Measurements from ENCODE around the gene SRC.

SRC gene

DNA sequence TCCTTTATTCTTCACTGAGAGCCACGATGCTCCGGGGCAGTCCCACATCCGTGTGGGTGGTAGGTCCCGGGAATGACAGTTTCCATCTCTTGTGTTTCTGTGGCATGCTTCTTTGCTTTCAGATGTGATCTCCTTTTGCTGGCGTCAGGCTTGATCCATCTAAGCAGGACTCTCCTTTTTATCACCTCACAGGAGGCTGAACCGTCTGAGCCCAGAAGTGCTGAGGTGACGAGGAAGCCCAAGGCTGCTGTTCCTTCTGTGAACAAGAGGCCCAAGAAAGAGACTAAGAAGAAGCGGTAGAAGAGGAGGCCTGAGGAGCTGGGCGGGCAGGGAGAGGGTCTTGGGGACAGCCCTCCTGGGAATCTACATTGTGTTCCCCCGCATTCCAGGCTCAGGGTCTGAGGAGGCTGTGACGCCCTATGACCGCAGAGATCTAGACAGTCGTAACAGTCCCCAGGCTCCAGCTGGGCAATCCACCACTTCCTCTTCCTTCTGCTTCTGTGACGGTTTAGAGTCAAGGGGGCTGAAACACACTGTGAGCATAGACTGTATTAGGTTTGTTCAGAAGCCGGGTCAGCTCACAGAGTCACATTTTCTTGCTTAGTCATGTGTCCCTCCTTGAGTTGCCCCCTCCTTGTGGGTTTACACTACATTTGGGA is 29.7 kb upstream of the SRC start:
- no peak for TF ChIP-seq SIN3A (IDR thresholded peaks at IDR 0.05; ENCODE audit: borderline replicate concordance, insufficient read depth, low read length)
- no peak for TF ChIP-seq TAF1 (IDR thresholded peaks at IDR 0.05; ENCODE audit: borderline replicate concordance, insufficient read depth, low read length)
- TF ChIP-seq POLR2AphosphoS5 (IDR thresholded peaks at IDR 0.05; ENCODE audit: low read depth, low read length): no peak
- TF ChIP-seq FOXP2 (optimal IDR thresholded peaks at IDR 0.05; ENCODE audit: borderline replicate concordance, extremely low read depth, extremely low read length, insufficient read depth): no peak
- no peak for TF ChIP-seq REST (IDR thresholded peaks at IDR 0.05; ENCODE audit: insufficient read depth in 1 of 2, low read depth in 2 of 2, low read length in 2 of 2)

DNA sequence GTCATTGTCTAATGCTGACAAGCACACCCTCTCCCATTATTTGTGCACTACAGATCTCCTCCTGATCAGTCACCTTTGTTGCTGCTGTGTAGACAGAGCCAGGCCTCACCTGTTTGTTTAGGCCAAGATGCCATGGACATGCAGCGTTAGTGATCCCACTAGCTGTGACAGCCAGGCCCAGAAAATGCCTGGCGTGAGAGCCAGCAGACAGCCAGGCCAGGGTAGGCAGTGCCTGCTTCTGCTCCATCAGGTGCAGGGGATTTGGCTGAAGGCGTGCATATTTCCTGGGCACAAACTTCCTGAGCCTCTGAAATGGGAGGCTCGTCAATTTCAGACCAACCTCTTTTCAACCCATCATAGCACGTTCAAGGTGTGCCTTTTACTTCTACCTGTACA is 29.2 kb upstream of the SRC start:
- TF ChIP-seq TAF1 (IDR thresholded peaks at IDR 0.05; ENCODE audit: borderline replicate concordance, insufficient read depth, low read length) (no peak), SIN3A (IDR thresholded peaks at IDR 0.05; ENCODE audit: borderline replicate concordance, insufficient read depth, low read length) (no peak), FOXP2 (optimal IDR thresholded peaks at IDR 0.05; ENCODE audit: borderline replicate concordance, extremely low read depth, extremely low read length, insufficient read depth) (no peak), REST (IDR thresholded peaks at IDR 0.05; ENCODE audit: insufficient read depth in 1 of 2, low read depth in 2 of 2, low read length in 2 of 2) (no peak), POLR2AphosphoS5 (IDR thresholded peaks at IDR 0.05; ENCODE audit: low read depth, low read length) (no peak)

GRCh38 chr20:37317316-37317715 is 28.6 kb upstream of the SRC start:
- TF ChIP-seq FOXP2 (optimal IDR thresholded peaks at IDR 0.05; ENCODE audit: borderline replicate concordance, extremely low read depth, extremely low read length, insufficient read depth) (no peak), SIN3A (IDR thresholded peaks at IDR 0.05; ENCODE audit: borderline replicate concordance, insufficient read depth, low read length) (no peak), POLR2AphosphoS5 (IDR thresholded peaks at IDR 0.05; ENCODE audit: low read depth, low read length) (no peak), REST (IDR thresholded peaks at IDR 0.05; ENCODE audit: insufficient read depth in 1 of 2, low read depth in 2 of 2, low read length in 2 of 2) (no peak), TAF1 (IDR thresholded peaks at IDR 0.05; ENCODE audit: borderline replicate concordance, insufficient read depth, low read length) (no peak)

DNA sequence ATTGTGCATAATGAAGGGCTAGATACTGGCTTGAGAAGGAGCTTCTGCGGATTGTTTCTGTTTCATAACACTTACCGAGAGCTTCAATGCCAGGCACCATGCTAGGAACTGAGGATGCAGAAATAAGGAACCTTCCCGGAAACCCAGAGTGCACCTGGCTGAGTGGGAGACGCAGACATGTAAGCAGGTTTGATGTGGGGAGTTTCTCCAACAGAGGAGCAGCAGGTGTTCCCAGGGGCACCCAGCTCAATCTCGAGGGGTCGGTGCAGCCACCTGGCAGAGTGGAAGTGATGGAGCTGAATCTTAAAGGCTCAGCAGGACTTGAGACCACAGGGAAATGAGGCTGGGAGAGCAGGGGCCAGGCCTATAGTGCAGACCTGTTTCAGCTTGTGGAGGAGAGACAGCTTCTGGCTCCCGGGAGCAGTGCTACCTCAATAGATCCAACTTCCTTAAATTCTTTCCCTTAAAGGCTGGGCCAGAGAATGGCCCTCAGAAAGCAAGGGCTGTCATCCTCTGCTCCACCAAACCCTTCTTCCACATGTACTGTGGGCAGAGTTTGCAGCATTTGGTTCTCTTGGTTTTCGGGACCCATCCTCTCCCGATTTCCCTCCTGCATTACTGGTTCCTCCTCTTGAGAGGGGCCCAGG is 27.8 kb upstream of the SRC start:
- no peak for TF ChIP-seq FOXP2 (optimal IDR thresholded peaks at IDR 0.05; ENCODE audit: borderline replicate concordance, extremely low read depth, extremely low read length, insufficient read depth)
- TF ChIP-seq SIN3A (IDR thresholded peaks at IDR 0.05; ENCODE audit: borderline replicate concordance, insufficient read depth, low read length): no peak
- no peak for TF ChIP-seq REST (IDR thresholded peaks at IDR 0.05; ENCODE audit: insufficient read depth in 1 of 2, low read depth in 2 of 2, low read length in 2 of 2)
- no peak for TF ChIP-seq TAF1 (IDR thresholded peaks at IDR 0.05; ENCODE audit: borderline replicate concordance, insufficient read depth, low read length)
- TF ChIP-seq POLR2AphosphoS5 (IDR thresholded peaks at IDR 0.05; ENCODE audit: low read depth, low read length): no peak
